WTC11 (cell line): ENCODE results near the gene SAC3D1. TPM values are rescaled to one million over a fixed set of nuclear protein-coding genes. Genes with fewer than 3 reads are reported as not detected.

Experiments used
- ATAC-seq: fragments of 200-7000 bp; cut with Tn5 transposase; 2 replicates; pipeline ENCODE4 v1.10.0; 2021; ENCODE audit warnings: mild to moderate bottlenecking, moderate library complexity
- CTCF ChIA-PET: fragments of 300-600 bp; sonication (Branson Sonifier 250); formaldehyde crosslinking; loops from one replicate; lab custom pipeline; 2021; ENCODE audit warnings: antibody characterized with exemption; lab: Charles Lee
- POLR2A ChIA-PET: fragments of 350-600 bp; sonication (Branson Sonifier 250); formaldehyde crosslinking; loops from one replicate; lab custom pipeline; 2021; ENCODE audit warnings: antibody characterized with exemption; lab: Charles Lee
- DNase-seq: peaks from one replicate; pipeline ENCODE4 v3.0.0; 2021; ENCODE audit warnings: low spot score
- H3K27ac Mint-ChIP-seq: 2 replicates; pipeline ENCODE4 v1.8.0; 2021; ENCODE audit warnings: mixed read lengths
- H3K27me3 Mint-ChIP-seq: 2 replicates; pipeline ENCODE4 v1.8.0; 2021; ENCODE audit warnings: low read depth, mild to moderate bottlenecking, moderate library complexity, mixed read lengths
- H3K36me3 Mint-ChIP-seq: 2 replicates; pipeline ENCODE4 v1.8.0; 2021; ENCODE audit warnings: mixed read lengths
- H3K4me1 Mint-ChIP-seq: 2 replicates; pipeline ENCODE4 v1.8.0; 2022; ENCODE audit warnings: mixed read lengths
- H3K4me3 Mint-ChIP-seq: 2 replicates; pipeline ENCODE4 v1.8.0; 2021; ENCODE audit warnings: mild to moderate bottlenecking, moderate library complexity, mixed read lengths
- H3K9me3 Mint-ChIP-seq: 2 replicates; pipeline ENCODE4 v1.8.0; 2021; ENCODE audit warnings: mixed read lengths
- ELF4 ChIP-seq: sonication (generic); formaldehyde crosslinking; IDR thresholded peaks from 2 replicates; pipeline ENCODE4 v1.8.1; 2022; ENCODE audit warnings: low read depth, mild to moderate bottlenecking, moderate library complexity, missing genetic modification reagents
- GABPB1 ChIP-seq: sonication (generic); formaldehyde crosslinking; IDR thresholded peaks from 2 replicates; pipeline ENCODE4 v1.8.1; 2023; ENCODE audit warnings: mild to moderate bottlenecking, missing genetic modification reagents
- HMGA2 ChIP-seq: fragments of 250-450 bp; sonication (Bioruptor Pico); IDR thresholded peaks from 2 replicates; pipeline ENCODE4 v1.4.0; 2021; ENCODE audit warnings: mild to moderate bottlenecking, moderate library complexity
- JUN ChIP-seq: sonication (generic); formaldehyde crosslinking; IDR thresholded peaks from 2 replicates; pipeline ENCODE4 v1.8.0; 2023; ENCODE audit warnings: mild to moderate bottlenecking, missing genetic modification reagents
- MYBL2 ChIP-seq: sonication (generic); formaldehyde crosslinking; IDR thresholded peaks from 2 replicates; pipeline ENCODE4 v1.8.1; 2023; ENCODE audit warnings: mild to moderate bottlenecking, moderate library complexity, missing genetic modification reagents
- NFATC4 ChIP-seq: fragments of 250-450 bp; sonication (Bioruptor Pico); IDR thresholded peaks from 2 replicates; pipeline ENCODE4 v1.9.0; 2021; ENCODE audit warnings: mild to moderate bottlenecking
- NFE2L1 ChIP-seq: sonication (generic); formaldehyde crosslinking; IDR thresholded peaks from 2 replicates; pipeline ENCODE4 v1.8.1; 2023; ENCODE audit warnings: missing genetic modification reagents
- TEAD1 ChIP-seq: sonication (generic); formaldehyde crosslinking; IDR thresholded peaks from 2 replicates; pipeline ENCODE4 v1.8.0; 2022; ENCODE audit warnings: mild to moderate bottlenecking, missing genetic modification reagents
- ZBTB21 ChIP-seq: sonication (generic); formaldehyde crosslinking; IDR thresholded peaks from 2 replicates; pipeline ENCODE4 v1.8.1; 2023; ENCODE audit warnings: mild to moderate bottlenecking, missing genetic modification reagents, borderline replicate concordance
- total RNA-seq: library from RNA; stranded (reverse); gene quantifications from 3 replicates; pipeline ENCODE4 v1.2.3, GENCODE V29; 2021
- TF ChIP-seq, protein P1 (sequence below): fragments of 250-450 bp; sonication (Bioruptor Pico); IDR thresholded peaks from 2 replicates; pipeline ENCODE4 v1.9.0; 2021; ENCODE audit warnings: mild to moderate bottlenecking, borderline replicate concordance
- TF ChIP-seq, protein P2 (sequence below): sonication (generic); formaldehyde crosslinking; IDR thresholded peaks from 2 replicates; pipeline ENCODE4 v1.8.0; 2023; ENCODE audit warnings: missing genetic modification reagents
- TF ChIP-seq, protein P3 (sequence below): fragments of 200-600 bp; IDR thresholded peaks from 2 replicates; pipeline ENCODE4 v1.8.0; 2022; ENCODE audit warnings: antibody characterized with exemption
- TF ChIP-seq, protein P4 (sequence below): sonication (generic); formaldehyde crosslinking; conservative IDR thresholded peaks from 2 replicates; pipeline ENCODE4 v1.8.1; 2022; ENCODE audit warnings: mild to moderate bottlenecking, missing genetic modification reagents
- TF ChIP-seq, protein P5 (sequence below): sonication (generic); formaldehyde crosslinking; IDR thresholded peaks from 2 replicates; pipeline ENCODE4 v1.8.0; 2023; ENCODE audit warnings: mild to moderate bottlenecking, missing genetic modification reagents

The SAC3D1 gene
- total RNA-seq, 1 experiment from 2014 or later = 26.2 TPM

DNA sequence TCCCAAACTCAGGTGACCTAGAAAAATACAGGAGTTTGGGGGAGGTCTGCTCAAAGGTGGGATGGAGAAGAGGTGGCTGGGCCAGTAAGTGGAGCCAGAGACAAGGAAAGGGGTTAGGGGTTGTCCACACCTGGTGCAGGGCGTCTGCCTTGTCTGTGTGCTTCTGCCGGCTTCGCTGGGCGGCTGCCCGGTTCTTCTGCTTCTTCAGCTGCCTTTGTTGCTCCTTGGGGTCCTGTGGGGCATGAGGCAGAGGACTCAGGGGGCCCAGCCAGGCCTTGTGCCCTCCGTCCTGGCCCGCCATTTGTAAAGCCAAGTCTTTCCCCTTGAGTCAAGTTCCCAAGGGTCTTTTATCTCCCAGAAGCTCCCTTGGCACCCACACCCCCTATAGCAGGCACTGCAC lies 46.7 kb upstream of the SAC3D1 start (continued):
- TF ChIP-seq, protein P1, sequence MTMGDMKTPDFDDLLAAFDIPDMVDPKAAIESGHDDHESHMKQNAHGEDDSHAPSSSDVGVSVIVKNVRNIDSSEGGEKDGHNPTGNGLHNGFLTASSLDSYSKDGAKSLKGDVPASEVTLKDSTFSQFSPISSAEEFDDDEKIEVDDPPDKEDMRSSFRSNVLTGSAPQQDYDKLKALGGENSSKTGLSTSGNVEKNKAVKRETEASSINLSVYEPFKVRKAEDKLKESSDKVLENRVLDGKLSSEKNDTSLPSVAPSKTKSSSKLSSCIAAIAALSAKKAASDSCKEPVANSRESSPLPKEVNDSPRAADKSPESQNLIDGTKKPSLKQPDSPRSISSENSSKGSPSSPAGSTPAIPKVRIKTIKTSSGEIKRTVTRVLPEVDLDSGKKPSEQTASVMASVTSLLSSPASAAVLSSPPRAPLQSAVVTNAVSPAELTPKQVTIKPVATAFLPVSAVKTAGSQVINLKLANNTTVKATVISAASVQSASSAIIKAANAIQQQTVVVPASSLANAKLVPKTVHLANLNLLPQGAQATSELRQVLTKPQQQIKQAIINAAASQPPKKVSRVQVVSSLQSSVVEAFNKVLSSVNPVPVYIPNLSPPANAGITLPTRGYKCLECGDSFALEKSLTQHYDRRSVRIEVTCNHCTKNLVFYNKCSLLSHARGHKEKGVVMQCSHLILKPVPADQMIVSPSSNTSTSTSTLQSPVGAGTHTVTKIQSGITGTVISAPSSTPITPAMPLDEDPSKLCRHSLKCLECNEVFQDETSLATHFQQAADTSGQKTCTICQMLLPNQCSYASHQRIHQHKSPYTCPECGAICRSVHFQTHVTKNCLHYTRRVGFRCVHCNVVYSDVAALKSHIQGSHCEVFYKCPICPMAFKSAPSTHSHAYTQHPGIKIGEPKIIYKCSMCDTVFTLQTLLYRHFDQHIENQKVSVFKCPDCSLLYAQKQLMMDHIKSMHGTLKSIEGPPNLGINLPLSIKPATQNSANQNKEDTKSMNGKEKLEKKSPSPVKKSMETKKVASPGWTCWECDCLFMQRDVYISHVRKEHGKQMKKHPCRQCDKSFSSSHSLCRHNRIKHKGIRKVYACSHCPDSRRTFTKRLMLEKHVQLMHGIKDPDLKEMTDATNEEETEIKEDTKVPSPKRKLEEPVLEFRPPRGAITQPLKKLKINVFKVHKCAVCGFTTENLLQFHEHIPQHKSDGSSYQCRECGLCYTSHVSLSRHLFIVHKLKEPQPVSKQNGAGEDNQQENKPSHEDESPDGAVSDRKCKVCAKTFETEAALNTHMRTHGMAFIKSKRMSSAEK = no peak
- TF ChIP-seq ELF4 (CRISPR knock-in tag) (no peak), MYBL2 (CRISPR knock-in tag) (no peak)

DNA sequence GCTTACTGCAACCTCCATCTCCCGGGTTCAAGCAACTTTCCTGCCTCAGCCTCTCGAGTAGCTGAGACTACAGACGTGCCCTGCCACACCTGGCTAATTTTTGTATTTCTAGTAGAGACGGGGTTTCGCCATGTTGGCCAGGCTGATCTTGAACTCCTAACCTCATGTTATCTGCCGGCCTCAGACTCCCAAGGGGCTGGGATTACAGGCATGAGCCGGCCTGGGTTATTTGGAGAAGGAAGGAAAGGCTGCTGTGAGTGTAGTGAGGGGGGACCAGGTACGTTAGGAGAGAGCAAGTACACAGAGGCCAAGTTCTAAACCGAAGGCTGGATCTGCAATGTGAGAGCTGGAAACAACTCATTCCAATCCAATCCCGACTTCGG lies 44.7 kb upstream of the SAC3D1 start:
- POLR2A ChIA-PET = interaction anchor here (0.5 to 1.6 kb wide), 6 partner anchors 27 to 319 kb away, joined by 3 to 4 read pairs (median 3); partner anchors contain the start of genes CDC42EP2 and SF1
- H3K27ac Mint-ChIP-seq = peak overlapping the region; percentile 32; the same call in 1 of the 2 replicates

More for the DNA sequence above, 44.7 kb upstream of the SAC3D1 start:
- DNase-seq = no peak
- TF ChIP-seq, protein P2, sequence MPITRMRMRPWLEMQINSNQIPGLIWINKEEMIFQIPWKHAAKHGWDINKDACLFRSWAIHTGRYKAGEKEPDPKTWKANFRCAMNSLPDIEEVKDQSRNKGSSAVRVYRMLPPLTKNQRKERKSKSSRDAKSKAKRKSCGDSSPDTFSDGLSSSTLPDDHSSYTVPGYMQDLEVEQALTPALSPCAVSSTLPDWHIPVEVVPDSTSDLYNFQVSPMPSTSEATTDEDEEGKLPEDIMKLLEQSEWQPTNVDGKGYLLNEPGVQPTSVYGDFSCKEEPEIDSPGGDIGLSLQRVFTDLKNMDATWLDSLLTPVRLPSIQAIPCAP (CRISPR knock-in tag) = no peak
- TF ChIP-seq NFATC4 (CRISPR knock-in tag) = no peak
- TF ChIP-seq, protein P3, sequence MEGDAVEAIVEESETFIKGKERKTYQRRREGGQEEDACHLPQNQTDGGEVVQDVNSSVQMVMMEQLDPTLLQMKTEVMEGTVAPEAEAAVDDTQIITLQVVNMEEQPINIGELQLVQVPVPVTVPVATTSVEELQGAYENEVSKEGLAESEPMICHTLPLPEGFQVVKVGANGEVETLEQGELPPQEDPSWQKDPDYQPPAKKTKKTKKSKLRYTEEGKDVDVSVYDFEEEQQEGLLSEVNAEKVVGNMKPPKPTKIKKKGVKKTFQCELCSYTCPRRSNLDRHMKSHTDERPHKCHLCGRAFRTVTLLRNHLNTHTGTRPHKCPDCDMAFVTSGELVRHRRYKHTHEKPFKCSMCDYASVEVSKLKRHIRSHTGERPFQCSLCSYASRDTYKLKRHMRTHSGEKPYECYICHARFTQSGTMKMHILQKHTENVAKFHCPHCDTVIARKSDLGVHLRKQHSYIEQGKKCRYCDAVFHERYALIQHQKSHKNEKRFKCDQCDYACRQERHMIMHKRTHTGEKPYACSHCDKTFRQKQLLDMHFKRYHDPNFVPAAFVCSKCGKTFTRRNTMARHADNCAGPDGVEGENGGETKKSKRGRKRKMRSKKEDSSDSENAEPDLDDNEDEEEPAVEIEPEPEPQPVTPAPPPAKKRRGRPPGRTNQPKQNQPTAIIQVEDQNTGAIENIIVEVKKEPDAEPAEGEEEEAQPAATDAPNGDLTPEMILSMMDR = no peak
- TF ChIP-seq ZBTB21 (CRISPR knock-in tag) = no peak
- TF ChIP-seq NFE2L1 (CRISPR knock-in tag) = no peak
- TF ChIP-seq, protein P4, sequence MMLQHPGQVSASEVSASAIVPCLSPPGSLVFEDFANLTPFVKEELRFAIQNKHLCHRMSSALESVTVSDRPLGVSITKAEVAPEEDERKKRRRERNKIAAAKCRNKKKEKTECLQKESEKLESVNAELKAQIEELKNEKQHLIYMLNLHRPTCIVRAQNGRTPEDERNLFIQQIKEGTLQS (CRISPR knock-in tag) = no peak
- TF ChIP-seq TEAD1 (CRISPR knock-in tag) = no peak
- TF ChIP-seq JUN (CRISPR knock-in tag) = no peak
- TF ChIP-seq, protein P5, sequence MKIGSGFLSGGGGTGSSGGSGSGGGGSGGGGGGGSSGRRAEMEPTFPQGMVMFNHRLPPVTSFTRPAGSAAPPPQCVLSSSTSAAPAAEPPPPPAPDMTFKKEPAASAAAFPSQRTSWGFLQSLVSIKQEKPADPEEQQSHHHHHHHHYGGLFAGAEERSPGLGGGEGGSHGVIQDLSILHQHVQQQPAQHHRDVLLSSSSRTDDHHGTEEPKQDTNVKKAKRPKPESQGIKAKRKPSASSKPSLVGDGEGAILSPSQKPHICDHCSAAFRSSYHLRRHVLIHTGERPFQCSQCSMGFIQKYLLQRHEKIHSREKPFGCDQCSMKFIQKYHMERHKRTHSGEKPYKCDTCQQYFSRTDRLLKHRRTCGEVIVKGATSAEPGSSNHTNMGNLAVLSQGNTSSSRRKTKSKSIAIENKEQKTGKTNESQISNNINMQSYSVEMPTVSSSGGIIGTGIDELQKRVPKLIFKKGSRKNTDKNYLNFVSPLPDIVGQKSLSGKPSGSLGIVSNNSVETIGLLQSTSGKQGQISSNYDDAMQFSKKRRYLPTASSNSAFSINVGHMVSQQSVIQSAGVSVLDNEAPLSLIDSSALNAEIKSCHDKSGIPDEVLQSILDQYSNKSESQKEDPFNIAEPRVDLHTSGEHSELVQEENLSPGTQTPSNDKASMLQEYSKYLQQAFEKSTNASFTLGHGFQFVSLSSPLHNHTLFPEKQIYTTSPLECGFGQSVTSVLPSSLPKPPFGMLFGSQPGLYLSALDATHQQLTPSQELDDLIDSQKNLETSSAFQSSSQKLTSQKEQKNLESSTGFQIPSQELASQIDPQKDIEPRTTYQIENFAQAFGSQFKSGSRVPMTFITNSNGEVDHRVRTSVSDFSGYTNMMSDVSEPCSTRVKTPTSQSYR = no peak
- TF ChIP-seq GABPB1 (CRISPR knock-in tag) = no peak
- TF ChIP-seq HMGA2 (CRISPR knock-in tag) = no peak
- H3K9me3 Mint-ChIP-seq = no peaks in the 10 kb centered on the region
- H3K27me3 Mint-ChIP-seq = no peaks in the 10 kb centered on the region
- peaks cover 18% of the 10 kb centered on the region for H3K4me1 Mint-ChIP-seq
- H3K36me3 Mint-ChIP-seq = no peaks in the 10 kb centered on the region
- ATAC-seq = no peak
- CTCF ChIA-PET = interaction anchor here (0.6 to 4.5 kb wide), 35 partner anchors 9 to 547 kb away, joined by 3 to 39 read pairs (median 5); partner anchors contain the start of genes ARL2, ATG2A, CDC42BPG and GPHA2
- H3K4me3 Mint-ChIP-seq = peak overlapping the region; percentile 56
